COLO668 (cell line): Measurements from ENCODE around the gene CAMSAP1.

Source experiments
- DNase-seq: peaks from one replicate; lab custom pipeline; 2025; ENCODE audit not compliant: unreplicated experiment; lab: John Stamatoyannopoulos, UW

CAMSAP1 gene

DNA sequence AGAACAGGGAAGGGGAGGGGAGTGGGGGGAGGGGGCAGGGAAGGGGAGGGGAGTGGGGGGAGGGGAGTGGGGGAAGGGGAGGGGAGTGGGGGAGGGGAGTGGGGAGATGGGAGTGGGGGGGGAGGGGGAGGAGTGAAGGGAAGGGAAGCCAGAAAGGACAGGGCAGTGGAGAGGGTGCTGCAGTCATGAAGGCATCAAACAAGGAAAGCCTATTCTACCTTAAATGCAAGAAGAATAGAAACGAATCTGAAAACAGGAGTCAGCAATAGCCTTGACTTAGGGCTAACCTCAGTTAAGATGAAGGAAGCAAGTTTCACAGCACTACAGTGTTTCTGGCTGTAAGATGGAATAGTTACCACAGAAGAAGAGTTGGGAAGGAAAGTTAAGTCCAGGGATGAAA, 59.5 kb downstream of the CAMSAP1 start:
- no peak for DNase-seq

DNA sequence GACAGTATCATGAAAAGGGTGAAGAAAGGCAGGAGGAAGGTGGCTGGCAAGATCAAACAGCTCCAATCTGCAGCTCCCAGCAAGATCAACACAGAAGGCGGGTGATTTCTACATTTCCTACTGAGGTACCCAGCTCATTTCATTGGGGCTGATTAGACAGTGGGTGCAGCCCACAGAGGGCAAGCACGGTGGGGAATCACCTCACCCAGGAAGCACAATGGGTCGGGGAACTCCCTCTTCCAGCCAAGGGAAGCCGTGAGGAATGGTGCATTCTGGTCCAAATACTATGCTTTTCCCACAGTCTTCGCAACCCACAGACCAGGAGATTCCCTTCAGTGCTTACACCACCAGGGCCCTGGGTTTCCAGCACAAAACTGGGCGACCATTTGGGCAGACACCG, 66.8 kb downstream of the CAMSAP1 start:
- DNase-seq, result no peak

DNA sequence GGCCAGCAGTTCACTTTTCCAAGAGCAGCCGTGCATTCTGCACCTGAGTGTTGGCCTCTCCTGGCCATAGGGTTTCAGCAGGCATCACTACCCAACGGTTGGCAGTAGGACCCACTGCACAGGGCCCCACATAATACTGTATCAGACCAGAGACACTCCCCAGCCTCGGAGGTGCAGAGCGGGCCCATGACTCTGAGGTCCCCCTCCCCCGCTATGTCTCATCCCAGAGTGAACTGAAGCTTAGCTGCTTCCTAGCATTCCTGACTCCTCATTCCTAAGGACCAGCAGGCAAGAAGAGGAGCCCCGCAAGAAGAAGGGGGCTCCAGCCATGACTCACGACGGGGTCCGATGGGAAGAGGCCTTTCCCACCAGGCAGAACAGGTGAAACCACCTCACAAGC, 67.2 kb downstream of the CAMSAP1 start:
- DNase-seq, result no peak

- DNase-seq, result no peak
Observed at GRCh38 chr9:135839516-135839915, 67.8 kb downstream of the CAMSAP1 start.

DNA sequence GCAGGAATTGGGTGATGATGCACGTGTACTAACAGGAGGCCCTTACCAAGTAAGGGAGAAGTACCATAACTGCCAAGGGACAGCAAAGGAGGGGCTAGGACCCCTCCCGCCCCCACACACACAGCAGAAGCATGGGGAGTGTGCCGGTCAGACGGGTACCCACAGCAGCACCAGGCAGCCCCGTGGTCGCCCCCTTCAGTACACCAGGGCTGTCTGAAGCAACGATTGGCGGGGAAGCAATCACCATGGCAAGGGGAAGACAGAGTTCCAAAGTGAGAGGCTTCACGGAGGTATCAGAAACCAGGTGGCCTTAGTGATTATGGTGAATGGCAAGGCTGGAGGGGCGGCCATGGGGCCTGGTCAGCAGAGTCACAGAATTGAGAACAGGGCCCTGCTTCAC, 72.2 kb downstream of the CAMSAP1 start:
- no peak for DNase-seq

DNA sequence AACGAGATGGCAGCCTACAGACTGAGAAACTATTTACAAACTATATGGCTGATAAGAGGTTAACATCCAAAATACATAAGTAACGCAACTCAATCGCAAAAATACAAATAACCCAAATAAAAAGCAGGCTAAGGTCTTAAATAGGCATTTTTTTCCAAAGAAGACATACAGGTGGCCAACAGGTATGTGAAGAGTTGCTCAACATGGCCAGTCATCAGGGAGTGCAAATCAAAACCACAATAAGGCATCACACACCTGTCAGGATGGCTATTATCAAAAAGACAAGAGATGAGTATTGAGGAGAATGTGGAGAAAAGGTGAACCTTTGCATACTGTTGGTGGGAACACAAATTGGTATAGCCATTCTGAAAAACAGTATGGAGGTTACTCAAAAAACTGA, 73.5 kb downstream of the CAMSAP1 start:
- DNase-seq, result no peak

- DNase-seq, result no peak
Observed at GRCh38 chr9:135830496-135830895, 76.8 kb downstream of the CAMSAP1 start.

- DNase-seq, result no peak
Observed at GRCh38 chr9:135828656-135829055, 78.7 kb downstream of the CAMSAP1 start.

DNA sequence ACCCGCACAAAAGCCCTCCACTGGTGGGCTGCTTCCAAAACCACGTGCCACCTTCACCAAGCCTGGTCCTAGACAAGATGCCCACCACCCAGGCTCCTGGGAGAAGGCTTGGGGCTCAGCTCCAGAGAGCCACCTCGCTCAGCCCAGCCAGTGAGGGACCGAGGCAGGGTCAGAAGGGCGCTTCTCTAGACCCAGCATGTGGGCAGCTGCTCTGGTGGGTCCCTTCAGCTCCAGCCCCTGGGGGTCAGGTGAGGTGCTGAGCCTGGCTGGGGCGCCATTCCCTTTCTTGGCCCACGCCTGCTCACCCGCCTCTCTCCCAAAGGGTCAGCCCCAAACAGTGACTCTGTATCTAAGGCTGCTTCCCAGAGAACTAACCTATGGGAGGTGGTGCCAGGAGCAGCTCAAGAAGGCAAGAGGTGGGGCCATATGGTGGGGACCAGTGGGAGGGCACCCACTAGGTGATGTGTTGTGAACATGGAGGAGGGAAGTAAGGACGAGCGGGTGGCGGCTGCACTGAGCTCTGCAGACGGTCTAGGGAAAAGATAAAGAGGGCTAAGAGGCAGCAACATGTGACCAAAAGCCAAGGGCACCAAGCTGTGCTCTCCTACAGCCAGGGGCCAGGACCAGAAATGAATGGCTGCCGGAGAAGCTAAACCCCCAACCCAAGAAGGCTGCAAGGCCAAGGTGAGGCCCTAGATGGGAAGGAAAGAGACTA, 79.3 kb downstream of the CAMSAP1 start:
- no peak for DNase-seq

GRCh38 chr9:135827301-135827700, 80.0 kb downstream of the CAMSAP1 start:
- no peak for DNase-seq

GRCh38 chr9:135826188-135826545, 81.2 kb downstream of the CAMSAP1 start:
- DNase-seq, result no peak

DNA sequence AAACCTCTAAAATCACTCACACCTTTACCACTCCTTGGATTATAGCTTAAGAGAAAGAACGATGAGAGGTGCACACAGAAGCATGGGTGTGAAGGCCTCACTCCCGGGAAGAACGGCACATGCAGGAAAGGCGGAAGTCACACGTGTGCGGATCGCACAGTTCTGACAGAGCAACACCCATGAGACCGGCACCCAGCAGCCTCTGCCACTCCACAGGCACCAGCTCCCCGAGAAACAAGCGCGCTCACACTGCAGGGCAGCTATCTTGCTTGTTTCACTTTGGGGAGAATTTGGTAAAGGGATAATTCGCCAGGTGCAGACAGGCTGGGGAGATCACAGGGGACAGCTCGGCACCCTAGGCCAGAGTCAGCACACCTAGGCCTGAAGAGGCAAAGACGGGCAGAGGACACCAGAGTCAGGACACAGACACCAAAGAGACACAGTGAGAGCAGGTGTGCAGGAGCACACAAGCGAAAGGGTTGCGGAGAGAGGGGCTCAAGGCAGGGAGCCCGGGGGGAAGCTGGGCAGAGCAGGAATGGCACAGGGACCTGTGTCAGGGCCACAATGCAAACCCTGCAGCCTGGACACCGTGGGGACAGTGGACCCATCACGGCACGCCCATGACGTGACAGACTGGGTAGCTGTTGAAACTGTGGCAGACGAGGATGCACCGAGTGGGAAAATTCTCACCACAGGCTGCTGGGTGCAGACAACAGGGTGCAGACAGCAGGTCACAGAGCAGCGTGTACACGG, 81.7 kb downstream of the CAMSAP1 start:
- DNase-seq, result no peak

DNA sequence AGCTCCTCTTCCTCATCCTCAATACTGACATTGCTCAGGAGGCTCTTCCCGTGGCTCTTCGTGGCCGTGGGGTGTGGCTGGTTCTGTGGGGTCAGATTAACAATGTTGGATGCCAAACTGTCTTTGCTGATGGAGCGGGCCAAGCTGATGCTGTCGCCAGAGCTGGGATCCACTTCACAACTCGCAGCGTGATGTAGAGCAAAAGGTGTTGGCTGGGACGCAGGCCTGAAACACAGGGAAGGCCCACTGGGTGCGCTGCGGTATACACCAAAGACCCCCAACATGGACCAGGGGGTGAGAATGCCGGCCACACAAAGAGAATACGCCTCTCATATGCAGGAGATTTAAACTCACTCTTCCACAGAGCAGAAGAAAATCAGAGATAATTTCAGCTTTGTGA, 84.3 kb downstream of the CAMSAP1 start:
- DNase-seq, result no peak

- no peak for DNase-seq
Observed at GRCh38 chr9:135822374-135822755, 85.0 kb downstream of the CAMSAP1 start.

GRCh38 chr9:135821733-135822373, 85.5 kb downstream of the CAMSAP1 start:
- DNase-seq, result no peak

GRCh38 chr9:135821116-135821515, 86.2 kb downstream of the CAMSAP1 start:
- no peak for DNase-seq

DNA sequence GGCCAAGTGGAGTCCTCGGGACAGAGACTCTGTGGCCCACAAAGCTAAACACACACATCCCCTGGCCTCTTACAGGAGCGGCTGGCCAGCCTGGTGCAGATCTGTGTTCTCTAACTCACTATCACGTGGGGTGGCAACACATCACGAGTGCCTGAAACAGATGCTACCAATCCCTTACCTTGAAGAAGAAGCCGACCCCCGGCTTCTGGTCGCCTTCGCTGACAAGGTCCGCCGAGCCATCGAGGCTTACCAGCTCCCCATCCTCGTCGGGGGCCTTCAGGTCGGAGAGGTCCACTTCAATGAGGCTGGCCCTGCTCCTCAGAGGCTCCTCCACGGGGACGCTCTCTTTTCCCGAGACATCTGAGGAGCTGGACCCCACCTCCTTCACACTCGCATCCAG, 86.7 kb downstream of the CAMSAP1 start:
- DNase-seq, result no peak

- peak; percentile 10 for DNase-seq
Observed at GRCh38 chr9:135819905-135820304, 87.4 kb downstream of the CAMSAP1 start.

DNA sequence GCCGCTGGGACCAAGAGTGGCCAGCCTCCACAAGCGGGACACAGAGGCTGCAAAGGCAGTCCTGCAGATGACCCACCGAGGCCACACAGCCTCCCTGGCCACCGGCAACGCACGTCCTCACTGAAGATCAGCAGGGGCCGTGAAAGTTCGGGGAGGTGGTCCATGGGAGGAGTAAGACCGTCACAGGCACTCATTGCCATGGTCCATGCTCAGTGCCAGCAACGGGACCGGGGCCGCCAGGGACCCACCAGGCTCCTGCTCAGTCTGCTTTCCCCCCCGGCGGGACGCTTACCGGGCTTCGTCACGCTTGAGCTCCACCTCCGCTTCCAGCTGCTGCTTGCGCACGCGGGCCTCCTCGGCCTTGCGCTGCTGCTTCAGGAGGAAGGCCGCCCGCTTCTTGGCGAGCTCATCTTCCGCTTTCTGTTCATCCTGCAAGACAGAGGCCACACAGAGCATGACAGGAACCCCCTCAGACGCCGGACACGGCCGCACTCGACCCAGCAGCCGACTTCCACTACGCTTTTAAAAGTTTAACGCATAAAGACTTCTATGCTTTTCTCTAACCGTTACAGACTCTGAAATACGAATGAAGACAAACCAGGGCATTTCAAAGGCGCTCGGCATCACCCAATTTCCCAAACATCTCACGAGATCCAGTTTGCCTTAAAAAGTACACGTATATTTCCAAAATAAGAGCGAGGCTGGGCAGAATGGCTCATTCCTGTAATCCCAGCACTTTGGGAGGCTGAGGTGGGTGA, 88.4 kb downstream of the CAMSAP1 start:
- DNase-seq, result no peak

DNA sequence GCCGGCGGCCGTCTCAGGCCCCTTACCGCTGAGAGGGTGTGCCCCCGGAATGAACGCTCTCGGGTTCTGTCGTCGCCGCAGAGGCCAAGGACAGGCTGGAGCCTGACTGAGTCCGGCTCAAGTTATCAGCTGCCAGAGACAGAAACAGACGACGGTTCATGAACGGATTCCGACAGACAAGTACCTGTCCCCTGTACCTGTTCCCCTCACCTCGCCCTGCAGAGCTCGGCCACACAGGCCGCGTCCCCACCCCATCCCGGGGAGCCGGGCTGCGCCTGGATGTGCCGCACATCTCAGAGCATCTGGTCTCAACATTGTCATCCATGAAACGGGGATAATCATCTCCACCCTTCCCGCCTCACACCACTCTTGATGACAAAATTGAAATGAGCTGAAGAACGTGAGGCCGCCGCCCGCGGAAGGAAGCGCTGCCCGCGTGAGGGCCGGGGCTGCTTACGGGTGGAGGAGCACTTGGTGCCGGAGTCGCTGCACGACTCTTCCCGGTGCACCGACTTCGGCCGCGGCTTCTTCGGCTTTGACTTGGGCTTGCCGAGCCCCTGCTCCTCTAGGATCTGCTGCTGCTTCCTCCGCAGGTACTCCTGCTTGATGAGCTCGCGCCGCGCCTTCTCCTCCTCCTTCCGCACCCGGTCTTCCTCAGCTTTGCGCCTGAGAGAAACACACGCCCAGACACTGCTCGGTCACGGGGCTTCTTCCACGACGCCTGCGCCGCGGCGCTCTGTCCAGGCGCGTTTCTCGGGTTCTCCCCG, 89.2 kb downstream of the CAMSAP1 start:
- DNase-seq, result no peak

- DNase-seq, result no peak
Observed at GRCh38 chr9:135816651-135816970, 90.7 kb downstream of the CAMSAP1 start.
